H9 (cell line): Measurements from ENCODE around the gene HDLBP. TPM values are rescaled to one million over a fixed set of nuclear protein-coding genes. Genes with fewer than 3 reads are reported as not detected.

Experiments
- DNase-seq: peaks from one replicate; pipeline ENCODE4 v3.0.0-alpha.2; 2017
- H2AFZ ChIP-seq: one replicate; pipeline ENCODE4 v1.6.1; 2013; ENCODE audit warnings: mild to moderate bottlenecking, low read length, control low read depth, moderate library complexity
- H2AK5ac ChIP-seq: 2 replicates; pipeline ENCODE4 v1.6.1; 2013; ENCODE audit warnings: low read length, control low read depth, mixed read lengths; ENCODE audit not compliant: insufficient read length
- H2BK120ac ChIP-seq: one replicate; pipeline ENCODE4 v1.6.1; 2013; ENCODE audit warnings: low read depth, mild to moderate bottlenecking, low read length, control low read depth, inconsistent platforms; ENCODE audit not compliant: poor library complexity, severe bottlenecking
- H2BK12ac ChIP-seq: 2 replicates; pipeline ENCODE4 v1.6.1; 2013; ENCODE audit warnings: low read length, control low read depth, mixed read lengths, low read depth; ENCODE audit not compliant: insufficient read length
- H2BK15ac ChIP-seq: 2 replicates; pipeline ENCODE4 v1.6.1; 2013; ENCODE audit warnings: low read depth, low read length, control low read depth
- H2BK20ac ChIP-seq: one replicate; pipeline ENCODE4 v1.6.1; 2013; ENCODE audit warnings: low read depth, mild to moderate bottlenecking, low read length, control low read depth, inconsistent platforms; ENCODE audit not compliant: poor library complexity, severe bottlenecking
- H2BK5ac ChIP-seq: 2 replicates; pipeline ENCODE4 v1.6.1; 2013; ENCODE audit warnings: low read length, control low read depth, mixed read lengths; ENCODE audit not compliant: insufficient read length
- H3K14ac ChIP-seq: 2 replicates; pipeline ENCODE4 v1.6.1; 2013; ENCODE audit warnings: low read length, control low read depth; ENCODE audit not compliant: insufficient read depth
- H3K18ac ChIP-seq: 2 replicates; pipeline ENCODE4 v1.6.1; 2013; ENCODE audit warnings: low read depth, mild to moderate bottlenecking, mixed read lengths, low read length, control low read depth; ENCODE audit not compliant: insufficient read length
- H3K23ac ChIP-seq: 2 replicates; pipeline ENCODE4 v1.6.1; 2013; ENCODE audit warnings: low read length, control low read depth, mixed read lengths, low read depth; ENCODE audit not compliant: insufficient read length
- H3K23me2 ChIP-seq: 2 replicates; pipeline ENCODE4 v1.6.1; 2013; ENCODE audit warnings: low read depth, mild to moderate bottlenecking, mixed read lengths, low read length, control low read depth; ENCODE audit not compliant: insufficient read length, poor library complexity, severe bottlenecking
- H3K27ac ChIP-seq: 2 replicates; pipeline ENCODE4 v1.5.1; 2013; ENCODE audit warnings: low read length, control low read depth, mixed read lengths, low read depth; ENCODE audit not compliant: insufficient read length
- H3K27me3 ChIP-seq: 2 replicates; pipeline ENCODE4 v1.6.1; 2013; ENCODE audit warnings: low read length, control low read depth, inconsistent platforms; ENCODE audit not compliant: insufficient read depth
- H3K4ac ChIP-seq: 2 replicates; pipeline ENCODE4 v1.6.1; 2013; ENCODE audit warnings: low read depth, mild to moderate bottlenecking, control low read depth, inconsistent platforms, low read length, moderate library complexity
- H3K4me1 ChIP-seq: 2 replicates; pipeline ENCODE4 v1.6.1; 2013; ENCODE audit warnings: low read length, control low read depth, inconsistent platforms; ENCODE audit not compliant: insufficient read depth
- H3K4me2 ChIP-seq: 2 replicates; pipeline ENCODE4 v1.6.1; 2013; ENCODE audit warnings: low read length, control low read depth, mixed read lengths; ENCODE audit not compliant: insufficient read length, insufficient read depth
- H3K56ac ChIP-seq: 2 replicates; pipeline ENCODE4 v1.6.1; 2013; ENCODE audit warnings: low read depth, mild to moderate bottlenecking, mixed read lengths, low read length, control low read depth; ENCODE audit not compliant: insufficient read length
- H3K79me1 ChIP-seq: 2 replicates; pipeline ENCODE4 v1.6.1; 2013; ENCODE audit warnings: low read depth, mild to moderate bottlenecking, moderate library complexity, low read length, control low read depth, inconsistent platforms; ENCODE audit not compliant: insufficient read depth, poor library complexity, severe bottlenecking
- H3K79me2 ChIP-seq: 2 replicates; pipeline ENCODE4 v1.6.1; 2013; ENCODE audit warnings: low read length, control low read depth, inconsistent platforms; ENCODE audit not compliant: insufficient read depth
- H3K9ac ChIP-seq: 2 replicates; pipeline ENCODE4 v1.6.1; 2013; ENCODE audit warnings: low read length, control low read depth, mixed read lengths; ENCODE audit not compliant: insufficient read length; ENCODE audit errors: extremely low read depth
- H3K9me3 ChIP-seq: one replicate; pipeline ENCODE4 v1.6.1; 2013; ENCODE audit warnings: low read depth, low read length, inconsistent platforms; ENCODE audit not compliant: control insufficient read depth
- H3T11ph ChIP-seq: one replicate; pipeline ENCODE4 v1.6.1; 2013; ENCODE audit warnings: mild to moderate bottlenecking, low read length, control low read depth, inconsistent platforms
- H4K20me1 ChIP-seq: one replicate; pipeline ENCODE4 v1.6.1; 2013; ENCODE audit not compliant: control insufficient read depth, insufficient read length, insufficient read depth
- H4K5ac ChIP-seq: 2 replicates; pipeline ENCODE4 v1.6.1; 2013; ENCODE audit warnings: low read depth, mild to moderate bottlenecking, mixed read lengths, low read length, control low read depth; ENCODE audit not compliant: insufficient read length
- H4K8ac ChIP-seq: replicated peaks from 2 replicates; pipeline ENCODE4 v1.6.1; 2013; ENCODE audit warnings: low read length, control low read depth, mixed read lengths, low read depth; ENCODE audit not compliant: insufficient read length
- H4K91ac ChIP-seq: 2 replicates; pipeline ENCODE4 v1.6.1; 2013; ENCODE audit warnings: low read depth, mild to moderate bottlenecking, moderate library complexity, mixed read lengths, low read length, control low read depth; ENCODE audit not compliant: insufficient read length
- H3K27ac Mint-ChIP-seq, 3 experiments: 2 replicates in 2 of 3; 3 replicates in 1 of 3; pipeline ENCODE4 v1.8.0; 2020 to 2021; ENCODE audit warnings: mixed read lengths in 3 of 3, mild to moderate bottlenecking in 1 of 3, moderate library complexity in 1 of 3
- H3K27me3 Mint-ChIP-seq: 2 replicates; pipeline ENCODE4 v1.8.0; 2021; ENCODE audit warnings: low read depth, mild to moderate bottlenecking, moderate library complexity, mixed read lengths
- H3K36me3 Mint-ChIP-seq, 3 experiments: 2 replicates in 2 of 3; 3 replicates in 1 of 3; pipeline ENCODE4 v1.8.0; 2020 to 2021; ENCODE audit warnings: low read depth in 3 of 3, mixed read lengths in 3 of 3; ENCODE audit not compliant: insufficient read depth in 1 of 3
- H3K4me1 Mint-ChIP-seq, 2 experiments: 2 replicates each; pipeline ENCODE4 v1.8.0; 2020; ENCODE audit warnings: mixed read lengths in 2 of 2
- H3K4me3 Mint-ChIP-seq, 2 experiments: 2 replicates in 1 of 2; 3 replicates in 1 of 2; pipeline ENCODE4 v1.8.0; 2020 to 2021; ENCODE audit warnings: mild to moderate bottlenecking in 2 of 2, mixed read lengths in 2 of 2, moderate library complexity in 1 of 2
- H3K9me3 Mint-ChIP-seq, 2 experiments: 2 replicates in 1 of 2; 3 replicates in 1 of 2; pipeline ENCODE4 v1.8.0; 2020; ENCODE audit warnings: mild to moderate bottlenecking in 2 of 2, mixed read lengths in 2 of 2, moderate library complexity in 1 of 2
- WGBS: extraction: QIAGEN DNeasy Blood & Tissue Kit; methylation state at CpG from one replicate; pipeline ENCODE4 v1.1.7; 2013; ENCODE audit warnings: missing lambda C conversion rate, low lambda C conversion rate, mixed read lengths; ENCODE audit not compliant: insufficient read length; ENCODE audit errors: extremely low coverage; 5-methylcytosine and 5-hydroxymethylcytosine counted together
- total RNA-seq: library from RNA; stranded (reverse); gene quantifications from 2 replicates; pipeline ENCODE4 v1.2.1, GENCODE V29; 2021
- TF ChIP-seq, protein P1 (sequence below): fragments of 200-600 bp; sonication (generic); conservative IDR thresholded peaks from 3 replicates; pipeline ENCODE4 v1.8.0; 2021; ENCODE audit warnings: antibody characterized with exemption, mild to moderate bottlenecking

The HDLBP gene
- total RNA-seq, 1 experiment from 2014 or later: 364 TPM

DNA sequence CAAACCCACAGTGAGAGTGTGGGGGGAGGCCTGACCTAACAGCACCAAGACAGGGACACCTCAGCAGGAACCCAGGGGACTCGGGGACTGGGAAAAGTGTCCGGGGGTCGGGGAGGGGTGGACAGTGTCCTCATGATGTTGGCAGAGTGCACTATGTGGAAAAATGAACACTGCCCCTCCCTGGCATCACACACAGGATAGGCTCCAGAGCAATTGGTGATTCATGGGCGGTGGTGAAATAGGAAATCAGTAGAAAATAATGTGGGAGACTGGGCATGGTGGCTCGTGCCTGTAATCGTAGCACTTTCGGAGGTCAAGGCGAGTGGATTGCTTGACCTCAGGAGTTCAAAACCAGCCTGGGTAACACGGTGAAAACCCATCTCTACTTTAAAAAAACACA lies 130.6 kb downstream of the HDLBP start:
- Mint-ChIP-seq H3K36me3 (peaks cover 0 to 2% (median 0%) of the 10 kb centered on the region in 3 experiments; a peak in 1 of 7 replicates), H3K4me3 (no peak overlapping the region), H3K9me3 (no peaks in the 10 kb centered on the region), H3K27ac (peak overlapping the region in 1 of 3 experiments; percentile 59; a peak in 3 of 7 replicates), H3K4me1 (peaks cover 8 to 13% of the 10 kb centered on the region in 2 experiments), H3K27me3 (no peaks in the 10 kb centered on the region; the same call in 1 of the 2 replicates)
- Histone ChIP-seq H2BK15ac (no peak overlapping the region), H2AK5ac (no peak overlapping the region), H2BK12ac (no peak overlapping the region), H3K23me2 (no peaks in the 10 kb centered on the region), H3K79me1 (no peaks in the 10 kb centered on the region), H3K27ac (no peak overlapping the region), H2BK120ac (no peak overlapping the region), H4K5ac (no peak overlapping the region), H2AFZ (no peak overlapping the region), H4K20me1 (no peaks in the 10 kb centered on the region), H4K8ac (no peak overlapping the region), H3K4me2 (no peak overlapping the region), H3K9me3 (no peaks in the 10 kb centered on the region), H4K91ac (no peak overlapping the region), H3K14ac (no peak overlapping the region), H3K9ac (no peak overlapping the region), H3K4ac (no peak overlapping the region), H3K56ac (no peak overlapping the region), H2BK20ac (no peak overlapping the region), H2BK5ac (no peak overlapping the region), H3K4me1 (no peaks in the 10 kb centered on the region), H3K18ac (no peak overlapping the region), H3T11ph (no peak overlapping the region), H3K23ac (no peak overlapping the region), H3K27me3 (no peaks in the 10 kb centered on the region), H3K79me2 (no peaks in the 10 kb centered on the region)
- TF ChIP-seq, protein P1, sequence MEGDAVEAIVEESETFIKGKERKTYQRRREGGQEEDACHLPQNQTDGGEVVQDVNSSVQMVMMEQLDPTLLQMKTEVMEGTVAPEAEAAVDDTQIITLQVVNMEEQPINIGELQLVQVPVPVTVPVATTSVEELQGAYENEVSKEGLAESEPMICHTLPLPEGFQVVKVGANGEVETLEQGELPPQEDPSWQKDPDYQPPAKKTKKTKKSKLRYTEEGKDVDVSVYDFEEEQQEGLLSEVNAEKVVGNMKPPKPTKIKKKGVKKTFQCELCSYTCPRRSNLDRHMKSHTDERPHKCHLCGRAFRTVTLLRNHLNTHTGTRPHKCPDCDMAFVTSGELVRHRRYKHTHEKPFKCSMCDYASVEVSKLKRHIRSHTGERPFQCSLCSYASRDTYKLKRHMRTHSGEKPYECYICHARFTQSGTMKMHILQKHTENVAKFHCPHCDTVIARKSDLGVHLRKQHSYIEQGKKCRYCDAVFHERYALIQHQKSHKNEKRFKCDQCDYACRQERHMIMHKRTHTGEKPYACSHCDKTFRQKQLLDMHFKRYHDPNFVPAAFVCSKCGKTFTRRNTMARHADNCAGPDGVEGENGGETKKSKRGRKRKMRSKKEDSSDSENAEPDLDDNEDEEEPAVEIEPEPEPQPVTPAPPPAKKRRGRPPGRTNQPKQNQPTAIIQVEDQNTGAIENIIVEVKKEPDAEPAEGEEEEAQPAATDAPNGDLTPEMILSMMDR: no peak
- DNase-seq: no peak
- no CpG with 5 or more reads among the region's 9 CpGs for WGBS
